Measurements from ENCODE around the gene TFDP2. TPM values are rescaled to one million over a fixed set of nuclear protein-coding genes. Genes with fewer than 3 reads are reported as not detected.

The TFDP2 gene
- total RNA-seq, 1 experiment from 2014 or later: 55.4 TPM

DNA sequence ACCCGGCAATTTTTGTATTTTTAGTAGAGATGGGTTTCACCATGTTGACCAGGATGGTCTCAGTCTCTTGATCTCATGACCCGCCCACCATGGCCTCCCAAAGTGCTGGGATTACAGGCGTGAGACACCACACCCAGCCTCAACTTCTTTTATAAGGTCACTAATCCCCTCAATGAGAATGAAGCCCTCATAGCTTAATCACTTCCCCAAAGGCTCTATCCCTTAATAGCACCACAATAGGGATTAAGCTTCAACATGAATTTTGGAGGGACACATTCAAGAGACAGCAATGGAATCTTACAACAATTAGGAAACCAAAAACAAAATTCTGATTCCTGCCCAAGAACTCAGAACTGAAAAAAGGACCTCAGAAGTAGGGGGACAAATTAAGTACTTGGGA lies 146.1 kb downstream of the TFDP2 start:
- Histone ChIP-seq H2AFZ (ENCODE audit: low read depth, low read length, poor library complexity, severe bottlenecking) (no peak overlapping the region), H3K36me3 (ENCODE audit: control insufficient read depth in 1 of 2, insufficient read depth in 2 of 2, low read length in 2 of 2) (no peaks in the 10 kb centered on the region), H3K9me2 (ENCODE audit: insufficient read depth) (no peaks in the 10 kb centered on the region), H3K27ac (ENCODE audit: low read depth, low read length) (no peak overlapping the region), H3K4me1 (ENCODE audit: control insufficient read depth in 1 of 2, insufficient read depth in 2 of 2, low read length in 2 of 2) (peaks cover 7 to 14% of the 10 kb centered on the region in 2 experiments; a peak in 3 of 4 replicates), H3K27me3 (ENCODE audit: insufficient read depth, low read length) (no peaks in the 10 kb centered on the region), H3K9me3 (ENCODE audit: control insufficient read depth in 1 of 2, insufficient read depth in 1 of 2, low read depth in 1 of 2, low read length in 2 of 2) (no peaks in the 10 kb centered on the region), H4K20me1 (ENCODE audit: insufficient read depth) (no peaks in the 10 kb centered on the region), H3K4me2 (ENCODE audit: low read length) (no peak overlapping the region), H3K9ac (ENCODE audit: low read length) (no peak overlapping the region), H3K79me2 (ENCODE audit: insufficient read depth, low read length) (no peaks in the 10 kb centered on the region), H3K4me3 (replicated peaks in 1 of 2; ENCODE audit: low read depth in 1 of 2, low read length in 2 of 2) (no peak overlapping the region)
- POLR2A ChIA-PET: no interaction called here
- CTCF ChIA-PET: no interaction called here
- intact Hi-C loops (cut with micrococcal nuclease): no loop called here
- BruUV-seq (replicated peaks): no TSS peak
- ATAC-seq: no peak
- TF ChIP-seq, protein P1, sequence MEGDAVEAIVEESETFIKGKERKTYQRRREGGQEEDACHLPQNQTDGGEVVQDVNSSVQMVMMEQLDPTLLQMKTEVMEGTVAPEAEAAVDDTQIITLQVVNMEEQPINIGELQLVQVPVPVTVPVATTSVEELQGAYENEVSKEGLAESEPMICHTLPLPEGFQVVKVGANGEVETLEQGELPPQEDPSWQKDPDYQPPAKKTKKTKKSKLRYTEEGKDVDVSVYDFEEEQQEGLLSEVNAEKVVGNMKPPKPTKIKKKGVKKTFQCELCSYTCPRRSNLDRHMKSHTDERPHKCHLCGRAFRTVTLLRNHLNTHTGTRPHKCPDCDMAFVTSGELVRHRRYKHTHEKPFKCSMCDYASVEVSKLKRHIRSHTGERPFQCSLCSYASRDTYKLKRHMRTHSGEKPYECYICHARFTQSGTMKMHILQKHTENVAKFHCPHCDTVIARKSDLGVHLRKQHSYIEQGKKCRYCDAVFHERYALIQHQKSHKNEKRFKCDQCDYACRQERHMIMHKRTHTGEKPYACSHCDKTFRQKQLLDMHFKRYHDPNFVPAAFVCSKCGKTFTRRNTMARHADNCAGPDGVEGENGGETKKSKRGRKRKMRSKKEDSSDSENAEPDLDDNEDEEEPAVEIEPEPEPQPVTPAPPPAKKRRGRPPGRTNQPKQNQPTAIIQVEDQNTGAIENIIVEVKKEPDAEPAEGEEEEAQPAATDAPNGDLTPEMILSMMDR (IDR thresholded peaks at IDR 0.05 in 2 of 3, conservative IDR thresholded peaks at IDR 0.05 in 1 of 3; ENCODE audit: borderline replicate concordance in 1 of 3, insufficient read depth in 1 of 3, low read depth in 2 of 3, low read length in 2 of 3): no peak
- TF ChIP-seq JUND (IDR thresholded peaks at IDR 0.05) (no peak), MAX (IDR thresholded peaks at IDR 0.05) (no peak), EGR1 (IDR thresholded peaks at IDR 0.05; ENCODE audit: low read depth) (no peak), POLR2A (IDR thresholded peaks at IDR 0.05; ENCODE audit: borderline replicate concordance, extremely low read depth, insufficient read depth, insufficient read length) (no peak), TCF7L2 (IDR thresholded peaks at IDR 0.05; ENCODE audit: borderline replicate concordance, extremely low read depth, insufficient read depth, insufficient read length) (no peak), SIN3A (IDR thresholded peaks at IDR 0.05; ENCODE audit: low read depth) (no peak), YY1 (IDR thresholded peaks at IDR 0.05; ENCODE audit: extremely low read depth, insufficient replicate concordance, low read depth, low read length) (no peak), EZH2phosphoT487 (IDR thresholded peaks at IDR 0.05; ENCODE audit: borderline replicate concordance) (no peak)
- no peak for DNase-seq (ENCODE audit: low read depth, low spot score)
- RAD21 ChIA-PET (ENCODE audit: low non-redundant PET in 1 of 2, low total read pairs in 2 of 2, uncharacterized antibody in 2 of 2, unreplicated experiment in 2 of 2): no interaction called here

Data from HCT116 (cell line).